MM.1S (cell line): ENCODE results near the gene CCL17.

Experiments used
- CTCF ChIP-seq: fragments of 300-600 bp; sonication (generic); IDR thresholded peaks from 2 replicates; pipeline ENCODE4 v1.5.1; 2016; ENCODE audit warnings: antibody characterized with exemption, low read length, mixed read lengths
- EZH2 ChIP-seq: fragments of 300-600 bp; sonication (generic); optimal IDR thresholded peaks from 2 replicates; pipeline ENCODE3; 2017; ENCODE audit warnings: low read depth, mild to moderate bottlenecking, antibody characterized with exemption, low read length, mixed read lengths
- EZH2phosphoT487 ChIP-seq: fragments of 300-600 bp; sonication (generic); IDR thresholded peaks from 2 replicates; pipeline ENCODE4 v1.6.1; 2018; ENCODE audit warnings: antibody characterized with exemption, low read length

DNA sequence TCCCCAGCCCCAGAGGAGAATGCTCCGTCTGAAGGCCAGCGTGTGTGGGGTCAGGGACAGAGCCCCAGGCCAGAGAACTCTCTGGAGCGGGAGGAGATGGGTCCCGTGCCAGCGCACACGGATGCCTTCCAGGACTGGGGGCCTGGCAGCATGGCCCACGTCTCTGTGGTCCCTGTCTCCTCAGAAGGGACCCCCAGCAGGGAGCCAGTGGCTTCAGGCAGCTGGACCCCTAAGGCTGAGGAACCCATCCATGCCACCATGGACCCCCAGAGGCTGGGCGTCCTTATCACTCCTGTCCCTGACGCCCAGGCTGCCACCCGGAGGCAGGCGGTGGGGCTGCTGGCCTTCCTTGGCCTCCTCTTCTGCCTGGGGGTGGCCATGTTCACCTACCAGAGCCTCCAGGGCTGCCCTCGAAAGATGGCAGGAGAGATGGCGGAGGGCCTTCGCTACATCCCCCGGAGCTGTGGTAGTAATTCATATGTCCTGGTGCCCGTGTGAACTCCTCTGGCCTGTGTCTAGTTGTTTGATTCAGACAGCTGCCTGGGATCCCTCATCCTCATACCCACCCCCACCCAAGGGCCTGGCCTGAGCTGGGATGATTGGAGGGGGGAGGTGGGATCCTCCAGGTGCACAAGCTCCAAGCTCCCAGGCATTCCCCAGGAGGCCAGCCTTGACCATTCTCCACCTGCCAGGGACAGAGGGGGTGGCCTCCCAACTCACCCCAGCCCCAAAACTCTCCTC lies 21.9 kb upstream of the CCL17 start:
- TF ChIP-seq EZH2, result no peak
- no peak for TF ChIP-seq CTCF
- TF ChIP-seq EZH2phosphoT487, result no peak
